ENCODE measurements around the gene PHF20. TPM values are rescaled to one million over a fixed set of nuclear protein-coding genes. Genes with fewer than 3 reads are reported as not detected.

The PHF20 gene
- total RNA-seq, 1 experiment from 2014 or later = 37.2 TPM

- no peak overlapping the region for H3K4me3 ChIP-seq (ENCODE audit: low read length)
- H4K20me1 ChIP-seq (ENCODE audit: low read length) = no peaks in the 10 kb centered on the region
- ChIA-PET CTCF (no interaction called here), POLR2A (ENCODE audit: unreplicated experiment) (interaction anchor here (1.6 kb wide), 1 partner anchor 26 kb away, joined by 18 read pairs; the partner anchor contains the start of gene RBM39)
- no peaks in the 10 kb centered on the region for H3F3A ChIP-seq (ENCODE audit: low read length, unreplicated experiment)
- ATAC-seq (no peak), DNase-seq (no peak)
- no peak overlapping the region for H3K27ac ChIP-seq (ENCODE audit: low read length)
- TF ChIP-seq EZH2 (IDR thresholded peaks at IDR 0.05; ENCODE audit: low read length, unreplicated experiment) (no peak), CTCF (conservative IDR thresholded peaks at IDR 0.05; ENCODE audit: low read depth, low read length) (no peak), EZH2phosphoT487 (IDR thresholded peaks at IDR 0.05; ENCODE audit: borderline replicate concordance, low read length) (no peak)
- no peaks in the 10 kb centered on the region for H3K36me3 ChIP-seq (ENCODE audit: low read depth, low read length)
- no peaks in the 10 kb centered on the region for H3K27me3 ChIP-seq (ENCODE audit: low read length)
- intact Hi-C loops (cut with micrococcal nuclease) = loop anchor here (2.0 kb wide), 1 partner anchor 25 kb away; the partner anchor contains the start of gene RBM39
- H3K79me2 ChIP-seq (ENCODE audit: low read length) = peaks cover 8% of the 10 kb centered on the region
- H3K9me2 ChIP-seq (replicated peaks; ENCODE audit: low read length) = no peaks in the 10 kb centered on the region
- H3K4me1 ChIP-seq (ENCODE audit: insufficient read depth, low read length) = peaks cover 13% of the 10 kb centered on the region
- no peak overlapping the region; the same call in 1 of the 2 replicates for H2AFZ ChIP-seq (ENCODE audit: low read length)
- H3K9me3 ChIP-seq (ENCODE audit: low read length) = no peaks in the 10 kb centered on the region
- no peak overlapping the region for H3K9ac ChIP-seq (ENCODE audit: low read length)
- BruUV-seq (replicated peaks) = no TSS peak
- H3K4me2 ChIP-seq (ENCODE audit: low read length) = no peak overlapping the region
These were observed 3.9 kb upstream of the PHF20 start for GRCh38 chr20:35767683-35768481.

- Histone ChIP-seq H3K27me3 (ENCODE audit: low read length) (no peaks in the 10 kb centered on the region), H3K9me3 (ENCODE audit: low read length) (no peaks in the 10 kb centered on the region), H4K20me1 (ENCODE audit: low read length) (no peaks in the 10 kb centered on the region), H3K9me2 (replicated peaks; ENCODE audit: low read length) (no peaks in the 10 kb centered on the region), H3K4me1 (ENCODE audit: insufficient read depth, low read length) (peaks cover 23% of the 10 kb centered on the region), H3K36me3 (ENCODE audit: low read depth, low read length) (no peaks in the 10 kb centered on the region), H3F3A (ENCODE audit: low read length, unreplicated experiment) (no peaks in the 10 kb centered on the region), H3K79me2 (ENCODE audit: low read length) (peaks cover 19% of the 10 kb centered on the region), H3K4me2 (ENCODE audit: low read length) (peak overlapping the region; percentile 23; the same call in 1 of the 2 replicates), H2AFZ (ENCODE audit: low read length) (peak overlapping the region; percentile 57), H3K9ac (ENCODE audit: low read length) (no peak overlapping the region), H3K4me3 (ENCODE audit: low read length) (no peak overlapping the region), H3K27ac (ENCODE audit: low read length) (peak overlapping the region; percentile 47)
- no peak for TF ChIP-seq EZH2 (IDR thresholded peaks at IDR 0.05; ENCODE audit: low read length, unreplicated experiment)
- TF ChIP-seq CTCF (conservative IDR thresholded peaks at IDR 0.05; ENCODE audit: low read depth, low read length) = no peak
- no peak for TF ChIP-seq EZH2phosphoT487 (IDR thresholded peaks at IDR 0.05; ENCODE audit: borderline replicate concordance, low read length)
- no TSS peak for BruUV-seq (replicated peaks)
- intact Hi-C loops (cut with micrococcal nuclease) = loop anchor here (2.0 kb wide), 1 partner anchor 26 kb away; the partner anchor contains the start of gene RBM39
- DNase-seq (peak; percentile 95), ATAC-seq (peak; percentile 39)
- POLR2A ChIA-PET (ENCODE audit: unreplicated experiment) = interaction anchor here (0.6 to 1.6 kb wide), 3 partner anchors 25 to 27 kb away, joined by 5 to 18 read pairs (median 7); partner anchors contain the start of gene RBM39
- CTCF ChIA-PET = interaction anchor here (0.7 kb wide), 2 partner anchors 115 to 178 kb away, joined by 3 read pairs; no protein-coding TSS in a partner anchor
These were observed 2.8 kb upstream of the PHF20 start for GRCh38 chr20:35768731-35769664.
